ENCODE results near the gene METTL1.

- TF ChIP-seq CTCF (IDR thresholded peaks at IDR 0.05) (no peak), POLR2AphosphoS5 (IDR thresholded peaks at IDR 0.05) (no peak)
These were observed 25.1 kb upstream of the METTL1 start for GRCh38 chr12:57796996-57797395.
